ENCODE results near the gene KANSL1. TPM values are rescaled to one million over a fixed set of nuclear protein-coding genes. Genes with fewer than 3 reads are reported as not detected.

The KANSL1 gene
- total RNA-seq, 1 donor from 2014 or later, result 106 TPM

DNA sequence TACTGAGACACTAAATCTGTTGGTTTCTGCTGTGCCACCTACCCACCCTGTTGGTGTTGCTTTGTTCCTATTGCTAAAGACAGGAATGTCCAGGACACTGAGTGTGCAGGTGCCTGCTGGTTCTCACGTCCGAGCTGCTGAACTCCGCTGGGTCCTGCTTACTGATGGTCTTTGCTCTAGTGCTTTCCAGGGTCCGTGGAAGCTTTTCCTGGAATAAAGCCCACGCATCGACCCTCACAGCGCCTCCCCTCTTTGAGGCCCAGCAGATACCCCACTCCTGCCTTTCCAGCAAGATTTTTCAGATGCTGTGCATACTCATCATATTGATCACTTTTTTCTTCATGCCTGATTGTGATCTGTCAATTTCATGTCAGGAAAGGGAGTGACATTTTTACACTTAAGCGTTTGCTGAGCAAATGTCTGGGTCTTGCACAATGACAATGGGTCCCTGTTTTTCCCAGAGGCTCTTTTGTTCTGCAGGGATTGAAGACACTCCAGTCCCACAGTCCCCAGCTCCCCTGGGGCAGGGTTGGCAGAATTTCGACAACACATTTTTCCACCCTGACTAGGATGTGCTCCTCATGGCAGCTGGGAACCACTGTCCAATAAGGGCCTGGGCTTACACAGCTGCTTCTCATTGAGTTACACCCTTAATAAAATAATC is 179.6 kb downstream of the KANSL1 start:
- no peak for DNase-seq (ENCODE audit: low read depth)
- H3K36me3 ChIP-seq (ENCODE audit: control insufficient read depth, insufficient read depth, low read length), result no peaks in the 10 kb centered on the region
- no peak overlapping the region for H3K4me3 ChIP-seq (ENCODE audit: low read depth, low read length)
- no peak for FAIRE-seq
- TF ChIP-seq, protein P1, sequence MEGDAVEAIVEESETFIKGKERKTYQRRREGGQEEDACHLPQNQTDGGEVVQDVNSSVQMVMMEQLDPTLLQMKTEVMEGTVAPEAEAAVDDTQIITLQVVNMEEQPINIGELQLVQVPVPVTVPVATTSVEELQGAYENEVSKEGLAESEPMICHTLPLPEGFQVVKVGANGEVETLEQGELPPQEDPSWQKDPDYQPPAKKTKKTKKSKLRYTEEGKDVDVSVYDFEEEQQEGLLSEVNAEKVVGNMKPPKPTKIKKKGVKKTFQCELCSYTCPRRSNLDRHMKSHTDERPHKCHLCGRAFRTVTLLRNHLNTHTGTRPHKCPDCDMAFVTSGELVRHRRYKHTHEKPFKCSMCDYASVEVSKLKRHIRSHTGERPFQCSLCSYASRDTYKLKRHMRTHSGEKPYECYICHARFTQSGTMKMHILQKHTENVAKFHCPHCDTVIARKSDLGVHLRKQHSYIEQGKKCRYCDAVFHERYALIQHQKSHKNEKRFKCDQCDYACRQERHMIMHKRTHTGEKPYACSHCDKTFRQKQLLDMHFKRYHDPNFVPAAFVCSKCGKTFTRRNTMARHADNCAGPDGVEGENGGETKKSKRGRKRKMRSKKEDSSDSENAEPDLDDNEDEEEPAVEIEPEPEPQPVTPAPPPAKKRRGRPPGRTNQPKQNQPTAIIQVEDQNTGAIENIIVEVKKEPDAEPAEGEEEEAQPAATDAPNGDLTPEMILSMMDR (IDR thresholded peaks at IDR 0.05; ENCODE audit: insufficient read depth, low read length, severe bottlenecking), result no peak
- peaks cover 2% of the 10 kb centered on the region for H3K27me3 ChIP-seq (ENCODE audit: control insufficient read depth, insufficient read depth, low read length)

DNA sequence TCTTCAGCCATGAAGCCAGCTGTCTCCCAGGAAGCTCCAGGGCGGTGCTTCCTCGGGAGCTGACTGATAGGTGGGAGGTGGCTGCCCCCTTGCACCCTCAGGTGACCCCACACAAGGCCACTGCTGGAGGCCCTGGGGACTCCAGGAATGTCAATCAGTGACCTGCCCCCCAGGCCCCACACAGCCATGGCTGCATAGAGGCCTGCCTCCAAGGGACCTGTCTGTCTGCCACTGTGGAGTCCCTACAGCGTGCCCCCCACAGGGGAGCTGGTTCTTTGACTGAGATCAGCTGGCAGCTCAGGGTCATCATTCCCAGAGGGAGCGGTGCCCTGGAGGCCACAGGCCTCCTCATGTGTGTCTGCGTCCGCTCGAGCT is 180.1 kb downstream of the KANSL1 start:
- no peak for FAIRE-seq
- TF ChIP-seq, protein P1 (IDR thresholded peaks at IDR 0.05; ENCODE audit: insufficient read depth, low read length, severe bottlenecking), result no peak
- Histone ChIP-seq H3K36me3 (ENCODE audit: control insufficient read depth, insufficient read depth, low read length) (no peaks in the 10 kb centered on the region), H3K4me3 (ENCODE audit: low read depth, low read length) (no peak overlapping the region), H3K27me3 (ENCODE audit: control insufficient read depth, insufficient read depth, low read length) (peaks cover 2% of the 10 kb centered on the region)
- DNase-seq (ENCODE audit: low read depth), result no peak

GRCh38 chr17:46012506-46013079 is 180.6 kb downstream of the KANSL1 start:
- TF ChIP-seq, protein P1 (IDR thresholded peaks at IDR 0.05; ENCODE audit: insufficient read depth, low read length, severe bottlenecking), result no peak
- no peak for FAIRE-seq
- H3K4me3 ChIP-seq (ENCODE audit: low read depth, low read length), result no peak overlapping the region
- DNase-seq (ENCODE audit: low read depth), result no peak
- no peaks in the 10 kb centered on the region for H3K36me3 ChIP-seq (ENCODE audit: control insufficient read depth, insufficient read depth, low read length)
- peaks cover 2% of the 10 kb centered on the region for H3K27me3 ChIP-seq (ENCODE audit: control insufficient read depth, insufficient read depth, low read length)

GRCh38 chr17:46011711-46012505 is 181.3 kb downstream of the KANSL1 start:
- peaks cover 2% of the 10 kb centered on the region for H3K27me3 ChIP-seq (ENCODE audit: control insufficient read depth, insufficient read depth, low read length)
- TF ChIP-seq, protein P1 (IDR thresholded peaks at IDR 0.05; ENCODE audit: insufficient read depth, low read length, severe bottlenecking), result no peak
- FAIRE-seq, result no peak
- H3K36me3 ChIP-seq (ENCODE audit: control insufficient read depth, insufficient read depth, low read length), result no peaks in the 10 kb centered on the region
- no peak for DNase-seq (ENCODE audit: low read depth)
- H3K4me3 ChIP-seq (ENCODE audit: low read depth, low read length), result no peak overlapping the region

- DNase-seq (ENCODE audit: low read depth) (no peak), FAIRE-seq (no peak)
- TF ChIP-seq, protein P1 (IDR thresholded peaks at IDR 0.05; ENCODE audit: insufficient read depth, low read length, severe bottlenecking), result no peak
Measured at GRCh38 chr17:46010597-46011186, 182.5 kb downstream of the KANSL1 start.

More at GRCh38 chr17:46010597-46011186, 182.5 kb downstream of the KANSL1 start:
- Histone ChIP-seq H3K4me3 (ENCODE audit: low read depth, low read length) (no peak overlapping the region), H3K27me3 (ENCODE audit: control insufficient read depth, insufficient read depth, low read length) (peaks cover 2% of the 10 kb centered on the region), H3K36me3 (ENCODE audit: control insufficient read depth, insufficient read depth, low read length) (no peaks in the 10 kb centered on the region)
